ENCODE results near the gene NRN1. TPM values are rescaled to one million over a fixed set of nuclear protein-coding genes. Genes with fewer than 3 reads are reported as not detected.

Gene NRN1
- total RNA-seq, 1 donor from 2014 or later = not detected

- TF ChIP-seq, protein P1, sequence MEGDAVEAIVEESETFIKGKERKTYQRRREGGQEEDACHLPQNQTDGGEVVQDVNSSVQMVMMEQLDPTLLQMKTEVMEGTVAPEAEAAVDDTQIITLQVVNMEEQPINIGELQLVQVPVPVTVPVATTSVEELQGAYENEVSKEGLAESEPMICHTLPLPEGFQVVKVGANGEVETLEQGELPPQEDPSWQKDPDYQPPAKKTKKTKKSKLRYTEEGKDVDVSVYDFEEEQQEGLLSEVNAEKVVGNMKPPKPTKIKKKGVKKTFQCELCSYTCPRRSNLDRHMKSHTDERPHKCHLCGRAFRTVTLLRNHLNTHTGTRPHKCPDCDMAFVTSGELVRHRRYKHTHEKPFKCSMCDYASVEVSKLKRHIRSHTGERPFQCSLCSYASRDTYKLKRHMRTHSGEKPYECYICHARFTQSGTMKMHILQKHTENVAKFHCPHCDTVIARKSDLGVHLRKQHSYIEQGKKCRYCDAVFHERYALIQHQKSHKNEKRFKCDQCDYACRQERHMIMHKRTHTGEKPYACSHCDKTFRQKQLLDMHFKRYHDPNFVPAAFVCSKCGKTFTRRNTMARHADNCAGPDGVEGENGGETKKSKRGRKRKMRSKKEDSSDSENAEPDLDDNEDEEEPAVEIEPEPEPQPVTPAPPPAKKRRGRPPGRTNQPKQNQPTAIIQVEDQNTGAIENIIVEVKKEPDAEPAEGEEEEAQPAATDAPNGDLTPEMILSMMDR (IDR thresholded peaks at IDR 0.05) = no peak
- H3K27me3 Mint-ChIP-seq = peaks cover 65% of the 10 kb centered on the region
- H3K4me1 Mint-ChIP-seq = peaks cover 57% of the 10 kb centered on the region
- peak overlapping the region; percentile 78 for H3K27ac Mint-ChIP-seq
- ChIA-PET CTCF (no interaction called here), POLR2A (no interaction called here)
- peaks cover 3% of the 10 kb centered on the region for H3K36me3 Mint-ChIP-seq (ENCODE audit: low read depth)
- DNase-seq = no peak
- peak overlapping the region; percentile 32 for H3K4me3 Mint-ChIP-seq
- ATAC-seq (ENCODE audit: low read depth) = no peak
- H3K9me3 Mint-ChIP-seq = peaks cover 14% of the 10 kb centered on the region
- intact Hi-C loops (cut with micrococcal nuclease) = loop anchor here (10.0 kb wide), 1 partner anchor 1231 kb away; the partner anchor contains the start of gene CDYL
These were observed 1.4 kb downstream of the NRN1 start for GRCh38 chr6:6005051-6006005.

GRCh38 chr6:6004390-6004995 lies 2.2 kb downstream of the NRN1 start:
- no peak for ATAC-seq (ENCODE audit: low read depth)
- ChIA-PET CTCF (interaction anchor here (1.1 kb wide), 1 partner anchor 533 kb away, joined by 4 read pairs; no protein-coding TSS in a partner anchor), POLR2A (no interaction called here)
- intact Hi-C loops (cut with micrococcal nuclease) = loop anchor here (1.0 to 10.0 kb wide), 2 partner anchors 8 to 1230 kb away; partner anchors contain the start of gene CDYL
- Mint-ChIP-seq H3K36me3 (ENCODE audit: low read depth) (peaks cover 3% of the 10 kb centered on the region), H3K27ac (peak overlapping the region; percentile 66), H3K9me3 (peaks cover 18% of the 10 kb centered on the region), H3K27me3 (peaks cover 72% of the 10 kb centered on the region), H3K4me1 (peaks cover 64% of the 10 kb centered on the region), H3K4me3 (peak overlapping the region; percentile 71)
- no peak for DNase-seq
- TF ChIP-seq, protein P1 (IDR thresholded peaks at IDR 0.05) = no peak

- ChIA-PET CTCF (interaction anchor here (1.1 kb wide), 1 partner anchor 533 kb away, joined by 4 read pairs; no protein-coding TSS in a partner anchor), POLR2A (interaction anchor here (0.6 to 0.7 kb wide), 2 partner anchors 249 to 1586 kb away, joined by 3 read pairs; no protein-coding TSS in a partner anchor)
- intact Hi-C loops (cut with micrococcal nuclease) = loop anchor here (1.0 to 10.0 kb wide), 2 partner anchors 7 to 1229 kb away; partner anchors contain the start of gene CDYL
- H3K4me1 Mint-ChIP-seq = peaks cover 63% of the 10 kb centered on the region
- H3K9me3 Mint-ChIP-seq = peaks cover 18% of the 10 kb centered on the region
- peaks cover 3% of the 10 kb centered on the region for H3K36me3 Mint-ChIP-seq (ENCODE audit: low read depth)
- H3K27me3 Mint-ChIP-seq = peaks cover 72% of the 10 kb centered on the region
- DNase-seq = no peak
- no peak for ATAC-seq (ENCODE audit: low read depth)
- H3K27ac Mint-ChIP-seq = peak overlapping the region; percentile 66
- H3K4me3 Mint-ChIP-seq = peak overlapping the region; percentile 71
- TF ChIP-seq, protein P1 (IDR thresholded peaks at IDR 0.05) = no peak
These were observed 2.9 kb downstream of the NRN1 start for GRCh38 chr6:6003621-6004366.

- peak overlapping the region; percentile 60 for H3K27ac Mint-ChIP-seq
- TF ChIP-seq, protein P1 (IDR thresholded peaks at IDR 0.05) = no peak
- no peak for ATAC-seq (ENCODE audit: low read depth)
- CTCF ChIA-PET = no interaction called here
- peak overlapping the region; percentile 71 for H3K4me3 Mint-ChIP-seq
- no peak for DNase-seq
- peaks cover 18% of the 10 kb centered on the region for H3K9me3 Mint-ChIP-seq
- POLR2A ChIA-PET = interaction anchor here (0.6 to 0.7 kb wide), 2 partner anchors 248 to 1587 kb away, joined by 3 read pairs; no protein-coding TSS in a partner anchor
- intact Hi-C loops (cut with micrococcal nuclease) = loop anchor here (10.0 kb wide), 1 partner anchor 1228 kb away; the partner anchor contains the start of gene CDYL
- peaks cover 75% of the 10 kb centered on the region for H3K27me3 Mint-ChIP-seq
- H3K4me1 Mint-ChIP-seq = peaks cover 65% of the 10 kb centered on the region
- peaks cover 3% of the 10 kb centered on the region for H3K36me3 Mint-ChIP-seq (ENCODE audit: low read depth)
These were observed 3.7 kb downstream of the NRN1 start for GRCh38 chr6:6002848-6003620.

All from activated B cell treated with CpG ODN at 0.5 μM for 24 hours (primary cell).